Small intestine (tissue), 7 donors: ENCODE results near the gene AKT3. TPM values are rescaled to one million over a fixed set of nuclear protein-coding genes. Genes with fewer than 3 reads are reported as not detected.
"Not testable (repeated sequence)": the region's sequence is repeated elsewhere in the genome, so short reads cannot be mapped to it uniquely, and the experiment has no call there.

ENCODE experiments used
- DNase-seq, 2 donors: peaks; one replicate each; pipeline versions ENCODE4 v3.0.0 to v3.0.0-alpha.2; 2013
- FAIRE-seq: peaks from 2 replicates; lab custom pipeline; 2012; peaks lifted over from hg19 to GRCh38; lab: Jason Lieb, UNC
- H3K27ac ChIP-seq, 3 donors: one replicate each; pipeline ENCODE4 v1.5.1; 2013; ENCODE audit warnings: low read length in 2 of 3, mild to moderate bottlenecking in 2 of 3, control low read depth in 1 of 3, inconsistent platforms in 1 of 3, low read depth in 1 of 3, moderate library complexity in 1 of 3
- H3K27me3 ChIP-seq, 3 donors: one replicate each; pipeline ENCODE4 v1.6.1; 2013; ENCODE audit warnings: low read length in 3 of 3, inconsistent platforms in 1 of 3; ENCODE audit not compliant: control insufficient read depth in 3 of 3, insufficient read depth in 3 of 3
- H3K36me3 ChIP-seq, 3 donors: one replicate each; pipeline ENCODE4 v1.6.1; 2013; ENCODE audit warnings: low read length in 3 of 3, inconsistent platforms in 1 of 3, low read depth in 1 of 3, mild to moderate bottlenecking in 1 of 3, moderate library complexity in 1 of 3; ENCODE audit not compliant: control insufficient read depth in 3 of 3, insufficient read depth in 2 of 3
- H3K4me1 ChIP-seq, 3 donors: one replicate each; pipeline ENCODE4 v1.6.1; 2013; ENCODE audit warnings: low read length in 2 of 3, inconsistent platforms in 1 of 3, low read depth in 1 of 3, mild to moderate bottlenecking in 1 of 3, moderate library complexity in 1 of 3; ENCODE audit not compliant: control insufficient read depth in 3 of 3, insufficient read depth in 2 of 3
- H3K4me3 ChIP-seq, 3 donors: one replicate each; pipeline ENCODE4 v1.5.1; 2013; ENCODE audit warnings: low read length in 3 of 3, control low read depth in 1 of 3, inconsistent platforms in 1 of 3, low read depth in 1 of 3, mild to moderate bottlenecking in 1 of 3, moderate library complexity in 1 of 3
- H3K9me3 ChIP-seq, 2 donors: one replicate each; pipeline ENCODE4 v1.6.1; 2013; ENCODE audit warnings: low read depth in 1 of 2, low read length in 1 of 2; ENCODE audit not compliant: control insufficient read depth in 2 of 2, insufficient read depth in 1 of 2
- WGBS, 3 donors: extraction: QIAGEN DNeasy Blood & Tissue Kit; methylation state at CpG; one replicate each; pipeline ENCODE4 v1.1.7; 2013; 5-methylcytosine and 5-hydroxymethylcytosine counted together
- polyA plus RNA-seq, 4 donors: library from polyadenylated mRNA; stranded (reverse) in 3 of 4; unstranded in 1 of 4; fragments of 200-250 nt in 3 of 4; fragments of 120-200 nt in 1 of 4; gene quantifications; one replicate each; pipeline versions ENCODE4 v1.2.1 to v1.2.3, GENCODE V29; 2013
- donor health status: healthy with polysubstance abuse.
- donor health status: control.
- donor health status: control.
- donor health status: Bipolar disorder and iron deficiency.
- donor health status: healthy.

Gene AKT3
- polyA plus RNA-seq, 4 donors: 0.45 to 8.6 (median 3.6) TPM

DNA sequence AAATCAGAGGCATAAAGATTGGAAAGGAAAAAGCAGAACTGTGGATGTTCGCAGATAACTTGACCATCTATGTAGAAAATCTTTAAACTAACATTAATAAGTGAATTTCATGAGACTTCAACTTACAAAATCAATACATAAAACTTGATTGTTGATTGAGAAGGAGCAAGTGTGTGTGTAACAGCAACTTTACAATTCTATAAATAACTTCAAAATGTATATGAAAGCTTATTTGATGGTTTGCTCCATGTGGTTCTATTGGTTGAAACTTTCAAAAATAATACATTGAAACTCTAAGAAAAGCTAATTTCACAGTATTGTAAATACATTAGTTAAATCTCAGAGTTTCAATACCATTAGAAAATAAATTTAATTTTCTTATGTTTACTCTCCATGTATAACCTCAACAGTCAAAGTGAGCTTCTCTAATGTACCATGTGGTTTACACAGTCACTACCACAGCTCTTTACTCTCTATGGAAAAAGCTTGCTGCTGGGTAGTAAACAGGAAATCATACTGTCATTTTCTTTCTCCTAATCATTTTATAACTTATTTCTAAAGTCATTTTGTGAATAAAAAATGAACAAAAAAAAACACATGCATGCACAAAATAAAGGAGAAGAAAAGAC lies 12.0 kb downstream of the AKT3 start:
- DNase-seq (peak in 1 of 2 donors; percentile 12), FAIRE-seq (no peak)
- no peaks in the 10 kb centered on the region for H3K4me1 ChIP-seq
- no peaks in the 10 kb centered on the region for H3K27me3 ChIP-seq
- no peak overlapping the region for H3K27ac ChIP-seq
- WGBS, 3 donors: 84 to 100% (median 92%) methylated on average over 1 of the region's 1 CpG
- no peaks in the 10 kb centered on the region for H3K36me3 ChIP-seq
- no peak overlapping the region for H3K4me3 ChIP-seq
- H3K9me3 ChIP-seq: no peaks in the 10 kb centered on the region

DNA sequence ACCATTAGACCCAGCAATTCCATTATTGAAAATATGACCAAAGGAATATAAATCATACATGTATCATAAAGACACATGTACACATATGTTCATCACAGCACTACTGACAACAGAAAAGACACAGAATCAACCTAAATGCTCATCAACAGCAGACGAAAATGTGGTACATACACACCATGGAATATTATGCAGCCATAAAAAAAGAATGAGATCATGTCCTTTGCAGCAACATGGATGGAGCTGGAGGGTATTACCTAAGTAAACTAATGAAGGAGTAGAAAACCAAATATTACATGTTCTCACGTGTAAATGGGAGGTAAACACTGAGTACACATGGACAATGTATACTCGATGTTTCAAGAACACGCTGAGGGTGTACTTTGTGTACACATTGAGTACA lies 15.9 kb downstream of the AKT3 start:
- Histone ChIP-seq H3K4me3 (no peak overlapping the region), H3K36me3 (no peaks in the 10 kb centered on the region), H3K27ac (no peak overlapping the region), H3K4me1 (no peaks in the 10 kb centered on the region), H3K9me3 (no peaks in the 10 kb centered on the region), H3K27me3 (no peaks in the 10 kb centered on the region)
- no peak for FAIRE-seq
- no peak for DNase-seq
- WGBS, 3 donors: 89 to 95% (median 91%) methylated on average over 4 of the region's 4 CpGs

DNA sequence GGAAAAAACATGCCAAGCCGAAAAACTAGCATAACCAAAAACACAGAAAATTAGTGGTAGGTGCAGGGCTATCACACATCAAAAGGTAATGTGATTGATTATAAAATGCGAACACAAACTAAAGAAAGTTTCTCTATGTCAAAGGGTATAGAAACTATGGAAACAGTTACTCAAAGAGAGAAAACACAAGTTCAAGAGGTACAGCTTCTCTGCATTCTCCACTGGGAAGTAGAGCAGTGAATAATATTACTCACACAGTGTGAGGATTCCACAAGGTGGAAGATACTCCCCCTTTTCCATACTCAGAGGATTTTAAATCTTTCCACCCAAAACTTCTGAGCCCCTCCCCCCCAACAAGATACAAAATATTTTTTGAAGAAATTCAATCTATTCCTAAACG lies 18.6 kb downstream of the AKT3 start:
- Histone ChIP-seq H3K36me3 (no peaks in the 10 kb centered on the region), H3K27ac (no peak overlapping the region), H3K4me1 (no peaks in the 10 kb centered on the region), H3K27me3 (no peaks in the 10 kb centered on the region), H3K4me3 (no peak overlapping the region), H3K9me3 (no peaks in the 10 kb centered on the region)
- WGBS, 3 donors: 86 to 91% (median 91%) methylated on average over 3 of the region's 3 CpGs
- no peak for DNase-seq
- no peak for FAIRE-seq

GRCh38 chr1:243827206-243827605 lies 22.8 kb downstream of the AKT3 start:
- FAIRE-seq (no peak), DNase-seq (no peak)
- no peaks in the 10 kb centered on the region for H3K36me3 ChIP-seq
- H3K4me3 ChIP-seq: no peak overlapping the region
- H3K27ac ChIP-seq: no peak overlapping the region
- H3K27me3 ChIP-seq: no peaks in the 10 kb centered on the region
- no peaks in the 10 kb centered on the region for H3K9me3 ChIP-seq
- no peaks in the 10 kb centered on the region for H3K4me1 ChIP-seq

DNA sequence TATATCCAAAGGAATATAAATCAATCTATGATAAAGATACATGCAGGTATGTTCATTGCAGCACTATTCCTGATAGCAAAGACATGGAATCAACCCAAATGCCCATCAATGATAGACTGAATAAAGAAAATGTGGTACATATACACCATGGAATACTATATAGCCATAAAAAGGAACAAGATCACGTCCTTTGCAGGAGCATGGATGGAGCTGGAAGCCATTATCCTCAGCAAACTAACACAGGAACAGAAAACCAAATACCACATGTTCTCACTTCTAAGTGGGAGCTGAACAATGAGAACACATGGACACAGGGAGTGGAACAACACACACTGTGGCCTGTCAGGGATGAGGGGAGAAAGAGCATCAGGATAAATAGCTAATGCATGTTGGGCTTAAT lies 25.1 kb downstream of the AKT3 start:
- not testable (repeated sequence) for DNase-seq, FAIRE-seq

DNA sequence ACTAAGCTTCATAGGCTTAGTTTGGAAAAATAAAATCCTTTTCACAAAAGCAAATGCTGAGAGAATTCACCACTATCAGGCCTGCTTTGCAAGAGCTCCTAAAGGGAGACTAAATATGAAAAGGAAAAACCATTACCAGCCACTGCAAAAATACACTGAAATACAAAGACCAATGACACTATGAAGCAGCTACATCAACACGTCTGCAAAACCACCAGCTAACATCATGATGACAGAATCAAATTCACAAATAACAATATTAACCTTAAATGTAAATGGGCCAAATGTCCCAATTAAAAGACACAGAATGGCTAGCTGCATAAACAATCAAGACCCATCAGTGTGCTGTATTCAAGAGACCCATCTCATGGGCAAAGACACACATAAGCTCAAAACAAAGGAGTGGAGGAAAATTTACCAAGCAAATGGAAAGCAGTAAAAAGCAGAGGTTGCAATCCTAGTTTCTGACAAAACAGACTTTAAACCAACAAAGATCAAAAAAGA lies 28.8 kb downstream of the AKT3 start:
- no peak for FAIRE-seq
- no peaks in the 10 kb centered on the region for H3K27me3 ChIP-seq
- no peak overlapping the region for H3K4me3 ChIP-seq
- DNase-seq: no peak
- H3K36me3 ChIP-seq: peaks cover 0 to 3% (median 0%) of the 10 kb centered on the region in 3 donors
- no peaks in the 10 kb centered on the region for H3K9me3 ChIP-seq
- no peak overlapping the region for H3K27ac ChIP-seq
- WGBS, 3 donors: 81 to 93% (median 91%) methylated on average over 1 of the region's 1 CpG
- no peaks in the 10 kb centered on the region for H3K4me1 ChIP-seq

More for the DNA sequence above, 25.1 kb downstream of the AKT3 start:
- H3K9me3 ChIP-seq, H3K36me3 ChIP-seq, H3K4me3 ChIP-seq, H3K27me3 ChIP-seq, H3K4me1 ChIP-seq, H3K27ac ChIP-seq: not testable (repeated sequence)
- 19 to 77% (median 36%) methylated on average over 1 of the region's 1 CpG for WGBS, 3 donors

DNA sequence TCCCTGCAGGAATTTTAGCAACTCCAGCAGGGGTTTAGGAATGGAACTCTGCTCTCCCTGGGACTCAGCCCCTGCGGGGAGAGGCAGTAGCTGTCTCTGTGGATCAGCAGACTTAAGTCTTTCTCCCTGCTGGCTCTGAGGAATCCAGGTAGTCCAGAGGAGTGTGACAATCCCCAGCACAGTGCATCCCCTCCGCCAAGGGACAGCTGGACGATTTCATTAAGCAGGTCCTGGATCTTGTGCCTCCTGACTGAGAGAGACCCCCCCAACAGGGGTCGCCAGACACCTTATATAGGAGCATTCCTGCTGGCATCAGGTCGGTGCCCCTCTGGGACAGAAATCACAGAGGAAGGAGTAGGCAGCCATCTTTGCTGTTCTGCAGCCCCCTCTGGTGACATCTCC lies 30.6 kb downstream of the AKT3 start:
- H3K9me3 ChIP-seq: peaks cover 0 to 4% of the 10 kb centered on the region in 2 donors
- peaks cover 0 to 3% (median 0%) of the 10 kb centered on the region in 3 donors for H3K36me3 ChIP-seq
- no peaks in the 10 kb centered on the region for H3K27me3 ChIP-seq
- DNase-seq: no peak
- H3K4me1 ChIP-seq: no peaks in the 10 kb centered on the region
- no peak overlapping the region for H3K27ac ChIP-seq
- 74 to 85% (median 77%) methylated on average over 5 of the region's 5 CpGs for WGBS, 3 donors
- FAIRE-seq: no peak
- H3K4me3 ChIP-seq: no peak overlapping the region

DNA sequence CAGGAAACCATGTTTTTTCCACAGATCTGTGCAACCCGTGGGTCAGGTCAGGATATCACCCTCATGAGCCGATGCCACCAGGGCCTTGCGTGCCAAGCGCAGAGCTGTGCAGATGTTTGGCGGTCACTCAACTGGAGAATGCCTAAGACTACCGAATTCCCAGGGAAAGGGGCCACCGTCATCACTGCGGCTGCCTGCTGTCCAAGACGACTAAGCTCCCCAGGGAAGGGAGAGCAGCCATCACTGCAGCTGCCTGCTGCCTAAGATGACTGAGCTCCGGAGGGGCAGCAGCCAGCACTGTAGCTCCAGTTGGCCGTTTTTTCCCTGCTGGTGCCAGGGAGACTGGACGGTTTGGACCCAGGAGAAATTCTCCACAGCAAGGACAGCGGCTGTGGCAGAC lies 31.1 kb downstream of the AKT3 start:
- WGBS, 3 donors: 91 to 92% (median 92%) methylated on average over 13 of the region's 13 CpGs
- no peak for FAIRE-seq
- no peak for DNase-seq

DNA sequence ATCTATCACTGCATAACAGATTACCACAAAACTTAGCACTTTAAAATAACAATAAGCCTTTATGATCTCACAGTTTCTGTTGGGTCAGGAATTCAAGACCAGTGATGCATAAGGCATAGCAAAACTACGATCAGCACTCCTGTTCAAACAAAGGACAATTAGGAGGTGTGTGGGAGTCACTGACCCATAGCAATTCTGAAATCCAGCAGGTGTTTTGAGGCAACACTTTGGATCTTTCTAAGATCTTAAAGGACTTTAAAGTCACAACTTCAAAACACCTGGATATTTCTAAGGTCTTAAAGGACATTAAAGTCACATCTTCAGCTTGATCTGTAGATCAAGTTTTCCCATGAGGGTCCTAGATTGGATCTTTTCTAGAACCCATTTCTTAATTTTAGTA lies 35.3 kb downstream of the AKT3 start:
- DNase-seq: no peak
- Histone ChIP-seq H3K4me3 (no peak overlapping the region), H3K36me3 (peaks cover 0 to 3% (median 0%) of the 10 kb centered on the region in 3 donors), H3K27ac (no peak overlapping the region), H3K4me1 (no peaks in the 10 kb centered on the region), H3K27me3 (no peaks in the 10 kb centered on the region), H3K9me3 (peaks cover 3 to 8% of the 10 kb centered on the region in 2 donors)
- FAIRE-seq: no peak
- 51 to 83% (median 61%) methylated on average over 1 of the region's 1 CpG for WGBS, 3 donors

More for the DNA sequence above, 31.1 kb downstream of the AKT3 start:
- H3K9me3 ChIP-seq: peaks cover 0 to 5% of the 10 kb centered on the region in 2 donors
- H3K27me3 ChIP-seq: no peaks in the 10 kb centered on the region
- no peak overlapping the region for H3K27ac ChIP-seq
- H3K36me3 ChIP-seq: peaks cover 0 to 3% (median 0%) of the 10 kb centered on the region in 3 donors
- H3K4me1 ChIP-seq: no peaks in the 10 kb centered on the region
- no peak overlapping the region for H3K4me3 ChIP-seq
